Measurements from ENCODE around the gene ANTXR1. TPM values are rescaled to one million over a fixed set of nuclear protein-coding genes. Genes with fewer than 3 reads are reported as not detected.

The ANTXR1 gene
- total RNA-seq, 1 experiment from 2014 or later = 37.3 TPM

- Histone ChIP-seq H3K56ac (ENCODE audit: insufficient read length, low read depth, low read length) (no peak overlapping the region), H2BK5ac (ENCODE audit: insufficient read length, low read length) (no peak overlapping the region), H3K79me1 (ENCODE audit: insufficient read depth, low read depth, low read length, poor library complexity, severe bottlenecking) (no peaks in the 10 kb centered on the region), H3K23ac (ENCODE audit: insufficient read length, low read depth, low read length) (no peak overlapping the region), H2BK12ac (ENCODE audit: insufficient read length, low read depth, low read length) (no peak overlapping the region), H3K79me2 (ENCODE audit: insufficient read depth, low read length) (no peaks in the 10 kb centered on the region), H4K8ac (replicated peaks; ENCODE audit: insufficient read length, low read depth, low read length) (no peak overlapping the region), H2BK20ac (ENCODE audit: low read depth, low read length, poor library complexity, severe bottlenecking) (no peak overlapping the region), H3K14ac (ENCODE audit: insufficient read depth, low read length) (no peak overlapping the region), H3T11ph (ENCODE audit: low read length) (no peak overlapping the region), H3K9me3 (ENCODE audit: control insufficient read depth, low read depth, low read length) (no peaks in the 10 kb centered on the region), H3K27ac (ENCODE audit: insufficient read length, low read depth, low read length) (no peak overlapping the region), H3K27me3 (ENCODE audit: insufficient read depth, low read length) (no peaks in the 10 kb centered on the region), H2AFZ (ENCODE audit: low read length) (no peak overlapping the region), H3K4ac (ENCODE audit: low read depth, low read length) (no peak overlapping the region), H4K91ac (ENCODE audit: insufficient read length, low read depth, low read length) (no peak overlapping the region), H4K20me1 (ENCODE audit: control insufficient read depth, insufficient read depth, insufficient read length) (no peaks in the 10 kb centered on the region), H3K4me1 (ENCODE audit: insufficient read depth, low read length) (no peaks in the 10 kb centered on the region), H4K5ac (ENCODE audit: insufficient read length, low read depth, low read length) (no peak overlapping the region), H2BK120ac (ENCODE audit: low read depth, low read length, poor library complexity, severe bottlenecking) (no peak overlapping the region), H3K18ac (ENCODE audit: insufficient read length, low read depth, low read length) (no peak overlapping the region), H3K9ac (ENCODE audit: extremely low read depth, insufficient read length, low read length) (no peak overlapping the region), H2BK15ac (ENCODE audit: low read depth, low read length) (no peak overlapping the region), H3K23me2 (ENCODE audit: insufficient read length, low read depth, low read length, poor library complexity, severe bottlenecking) (no peaks in the 10 kb centered on the region), H2AK5ac (ENCODE audit: insufficient read length, low read length) (no peak overlapping the region), H3K4me2 (ENCODE audit: insufficient read depth, insufficient read length, low read length) (no peak overlapping the region)
- H3K36me3 Mint-ChIP-seq (ENCODE audit: insufficient read depth in 1 of 3, low read depth in 3 of 3) = no peaks in the 10 kb centered on the region
- no peaks in the 10 kb centered on the region for H3K9me3 Mint-ChIP-seq
- H3K4me1 Mint-ChIP-seq = no peaks in the 10 kb centered on the region
- WGBS (ENCODE audit: extremely low coverage, insufficient read length, low lambda C conversion rate) = no CpG with 5 or more reads among the region's 9 CpGs
- peaks cover 1% of the 10 kb centered on the region for H3K27me3 Mint-ChIP-seq (ENCODE audit: low read depth)
- DNase-seq = no peak
- no peak overlapping the region; a peak in 1 of 7 replicates for H3K27ac Mint-ChIP-seq
- TF ChIP-seq CTCF (conservative IDR thresholded peaks at IDR 0.05) = peak; percentile 22; the same call in 1 of the 3 replicates
- H3K4me3 Mint-ChIP-seq = no peak overlapping the region
These were observed 260.0 kb downstream of the ANTXR1 start for GRCh38 chr2:69272803-69273471.
